ENCODE measurements around the gene ALKBH8.
"Not testable (repeated sequence)": the region's sequence is repeated elsewhere in the genome, so short reads cannot be mapped to it uniquely, and the experiment has no call there.

DNA sequence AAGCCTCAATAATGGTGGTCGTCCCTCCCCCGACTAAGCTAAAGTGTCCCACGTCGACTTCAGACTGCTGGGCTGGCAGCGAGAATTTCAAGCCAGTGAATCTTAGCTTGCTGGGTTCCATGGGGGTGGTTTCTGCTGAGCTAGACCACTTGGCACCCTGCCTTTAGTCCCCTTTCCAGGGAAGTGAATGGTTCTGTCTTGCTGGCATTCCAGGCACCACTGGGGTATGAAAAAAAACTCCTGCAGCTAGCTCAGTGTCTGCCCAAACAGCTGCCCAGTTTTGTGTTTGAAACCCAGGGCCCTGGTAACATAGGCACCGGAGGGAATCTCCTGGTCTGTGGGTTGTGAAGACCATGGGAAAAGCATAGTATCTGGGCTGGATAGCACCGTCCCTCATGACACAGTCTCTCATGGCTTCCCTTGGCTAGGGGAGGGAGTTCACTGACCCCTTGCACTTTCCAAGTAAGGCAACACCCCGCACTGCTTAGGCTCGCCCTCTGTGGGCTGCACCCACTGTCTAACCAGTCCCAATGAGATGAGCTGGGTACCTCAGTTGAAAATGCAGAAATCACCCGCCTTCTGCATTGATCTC, 99.2 kb downstream of the ALKBH8 start:
- not testable (repeated sequence) for TF ChIP-seq POLR2AphosphoS5, EP300 (IDR thresholded peaks at IDR 0.05)
- TF ChIP-seq, protein P1, sequence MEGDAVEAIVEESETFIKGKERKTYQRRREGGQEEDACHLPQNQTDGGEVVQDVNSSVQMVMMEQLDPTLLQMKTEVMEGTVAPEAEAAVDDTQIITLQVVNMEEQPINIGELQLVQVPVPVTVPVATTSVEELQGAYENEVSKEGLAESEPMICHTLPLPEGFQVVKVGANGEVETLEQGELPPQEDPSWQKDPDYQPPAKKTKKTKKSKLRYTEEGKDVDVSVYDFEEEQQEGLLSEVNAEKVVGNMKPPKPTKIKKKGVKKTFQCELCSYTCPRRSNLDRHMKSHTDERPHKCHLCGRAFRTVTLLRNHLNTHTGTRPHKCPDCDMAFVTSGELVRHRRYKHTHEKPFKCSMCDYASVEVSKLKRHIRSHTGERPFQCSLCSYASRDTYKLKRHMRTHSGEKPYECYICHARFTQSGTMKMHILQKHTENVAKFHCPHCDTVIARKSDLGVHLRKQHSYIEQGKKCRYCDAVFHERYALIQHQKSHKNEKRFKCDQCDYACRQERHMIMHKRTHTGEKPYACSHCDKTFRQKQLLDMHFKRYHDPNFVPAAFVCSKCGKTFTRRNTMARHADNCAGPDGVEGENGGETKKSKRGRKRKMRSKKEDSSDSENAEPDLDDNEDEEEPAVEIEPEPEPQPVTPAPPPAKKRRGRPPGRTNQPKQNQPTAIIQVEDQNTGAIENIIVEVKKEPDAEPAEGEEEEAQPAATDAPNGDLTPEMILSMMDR (IDR thresholded peaks at IDR 0.05), result not testable (repeated sequence)

Measured in esophagus muscularis mucosa (tissue), 4 donors.